Thymus (tissue), 11 donors: ENCODE results near the gene MUC2. TPM values are rescaled to one million over a fixed set of nuclear protein-coding genes. Genes with fewer than 3 reads are reported as not detected.

Source experiments
- DNase-seq, 9 donors: peaks; one replicate each; pipeline ENCODE4 v3.0.0-alpha.2; 2013; ENCODE audit warnings: low spot score in 9 of 9, low read depth in 6 of 9, missing footprints in 1 of 9
- H3K27ac ChIP-seq, 2 donors: one replicate each; pipeline ENCODE4 v1.5.1; 2013; ENCODE audit warnings: control low read depth in 1 of 2, low read depth in 1 of 2, low read length in 1 of 2, mild to moderate bottlenecking in 1 of 2, moderate library complexity in 1 of 2
- H3K27me3 ChIP-seq, 2 donors: one replicate each; pipeline ENCODE4 v1.5.1; 2013; ENCODE audit warnings: low read length in 1 of 2; ENCODE audit not compliant: control insufficient read depth in 2 of 2, insufficient read depth in 1 of 2
- H3K36me3 ChIP-seq, 2 donors: one replicate each; pipeline ENCODE4 v1.5.1; 2013; ENCODE audit warnings: low read length in 1 of 2, mild to moderate bottlenecking in 1 of 2, moderate library complexity in 1 of 2; ENCODE audit not compliant: control insufficient read depth in 2 of 2, insufficient read depth in 2 of 2
- H3K4me1 ChIP-seq, 2 donors: one replicate each; pipeline ENCODE4 v1.5.1; 2013; ENCODE audit warnings: low read length in 2 of 2; ENCODE audit not compliant: control insufficient read depth in 2 of 2, insufficient read depth in 2 of 2
- H3K4me3 ChIP-seq, 2 donors: one replicate each; pipeline ENCODE4 v1.5.1; 2013; ENCODE audit warnings: low read length in 2 of 2, control low read depth in 1 of 2, mild to moderate bottlenecking in 1 of 2
- H3K9me3 ChIP-seq, 2 donors: one replicate each; pipeline ENCODE4 v1.5.1; 2013; ENCODE audit warnings: low read length in 1 of 2, mild to moderate bottlenecking in 1 of 2; ENCODE audit not compliant: control insufficient read depth in 2 of 2, insufficient read depth in 1 of 2
- WGBS: extraction: QIAGEN DNeasy Blood & Tissue Kit; methylation state at CpG from one replicate; pipeline ENCODE4 v1.1.7; 2013; 5-methylcytosine and 5-hydroxymethylcytosine counted together
- polyA plus RNA-seq: library from polyadenylated mRNA; stranded (reverse); fragments of 200-250 nt; gene quantifications from one replicate; pipeline ENCODE4 v1.2.3, GENCODE V29; 2013
- total RNA-seq: library from RNA; stranded (reverse); fragments of 120-200 nt; gene quantifications from one replicate; pipeline ENCODE4 v1.2.4, GENCODE V29; 2013
- donor health status: healthy.

The MUC2 gene
- total and polyA plus RNA-seq, 2 donors, result under 0.01 TPM

- no peak overlapping the region for H3K27ac ChIP-seq
- 95% methylated on average over 11 of the region's 11 CpGs for WGBS
- no peak overlapping the region for H3K4me3 ChIP-seq
- no peaks in the 10 kb centered on the region for H3K36me3 ChIP-seq
- no peaks in the 10 kb centered on the region for H3K27me3 ChIP-seq
- DNase-seq, result no peak
- no peaks in the 10 kb centered on the region for H3K9me3 ChIP-seq
- no peaks in the 10 kb centered on the region for H3K4me1 ChIP-seq
Observed at GRCh38 chr11:1073851-1074243, 827 bp upstream of the MUC2 start.

GRCh38 chr11:1075341-1075911 lies 752 bp downstream of the MUC2 start:
- Histone ChIP-seq H3K9me3 (no peaks in the 10 kb centered on the region), H3K27ac (no peak overlapping the region), H3K4me3 (no peak overlapping the region), H3K36me3 (no peaks in the 10 kb centered on the region), H3K27me3 (no peaks in the 10 kb centered on the region), H3K4me1 (no peaks in the 10 kb centered on the region)
- no peak for DNase-seq
- WGBS, result 95% methylated on average over 28 of the region's 28 CpGs

- H3K9me3 ChIP-seq, result no peaks in the 10 kb centered on the region
- H3K4me3 ChIP-seq, result no peak overlapping the region
- WGBS, result 86% methylated on average over 18 of the region's 18 CpGs
- no peaks in the 10 kb centered on the region for H3K36me3 ChIP-seq
- DNase-seq, result no peak
- no peak overlapping the region for H3K27ac ChIP-seq
- no peaks in the 10 kb centered on the region for H3K27me3 ChIP-seq
- H3K4me1 ChIP-seq, result no peaks in the 10 kb centered on the region
Observed at GRCh38 chr11:1076061-1076665, 1.5 kb downstream of the MUC2 start.

- H3K9me3 ChIP-seq, result no peaks in the 10 kb centered on the region
- no peaks in the 10 kb centered on the region for H3K27me3 ChIP-seq
- no peak for DNase-seq
- no peak overlapping the region for H3K4me3 ChIP-seq
- H3K27ac ChIP-seq, result no peak overlapping the region
- no peaks in the 10 kb centered on the region for H3K36me3 ChIP-seq
- WGBS, result 88% methylated on average over 11 of the region's 11 CpGs
- no peaks in the 10 kb centered on the region for H3K4me1 ChIP-seq
Observed at GRCh38 chr11:1077033-1077416, 2.4 kb downstream of the MUC2 start.

GRCh38 chr11:1077417-1078119 lies 2.9 kb downstream of the MUC2 start:
- Histone ChIP-seq H3K27me3 (no peaks in the 10 kb centered on the region), H3K36me3 (no peaks in the 10 kb centered on the region), H3K4me3 (no peak overlapping the region), H3K4me1 (no peaks in the 10 kb centered on the region), H3K9me3 (no peaks in the 10 kb centered on the region), H3K27ac (no peak overlapping the region)
- 83% methylated on average over 33 of the region's 33 CpGs for WGBS
- no peak for DNase-seq

GRCh38 chr11:1078191-1078601 lies 3.5 kb downstream of the MUC2 start:
- no peak for DNase-seq
- Histone ChIP-seq H3K36me3 (no peaks in the 10 kb centered on the region), H3K4me1 (no peaks in the 10 kb centered on the region), H3K27me3 (no peaks in the 10 kb centered on the region), H3K4me3 (no peak overlapping the region), H3K9me3 (no peaks in the 10 kb centered on the region), H3K27ac (no peak overlapping the region)
- WGBS, result 93% methylated on average over 39 of the region's 39 CpGs

GRCh38 chr11:1081601-1082311 lies 7.1 kb downstream of the MUC2 start:
- Histone ChIP-seq H3K9me3 (no peaks in the 10 kb centered on the region), H3K4me3 (no peak overlapping the region), H3K27ac (no peak overlapping the region), H3K36me3 (no peaks in the 10 kb centered on the region), H3K4me1 (no peaks in the 10 kb centered on the region), H3K27me3 (no peaks in the 10 kb centered on the region)
- no peak for DNase-seq
- WGBS, result 88% methylated on average over 33 of the region's 33 CpGs

GRCh38 chr11:1082346-1082727 lies 7.7 kb downstream of the MUC2 start:
- H3K27ac ChIP-seq, result no peak overlapping the region
- no peaks in the 10 kb centered on the region for H3K4me1 ChIP-seq
- H3K4me3 ChIP-seq, result no peak overlapping the region
- DNase-seq, result no peak
- H3K36me3 ChIP-seq, result no peaks in the 10 kb centered on the region
- H3K27me3 ChIP-seq, result no peaks in the 10 kb centered on the region
- 96% methylated on average over 14 of the region's 14 CpGs for WGBS
- H3K9me3 ChIP-seq, result peaks cover 0 to under 1% of the 10 kb centered on the region in 2 donors
